A549 (cell line): Measurements from ENCODE around the gene COL26A1. TPM values are rescaled to one million over a fixed set of nuclear protein-coding genes. Genes with fewer than 3 reads are reported as not detected.

Experiments used
- ATAC-seq, 2 experiments: fragments of 200-7000 bp in 1 of 2; fragments of >200 bp in 1 of 2; cut with Nextera tagmentation in 1 of 2; cut with Tn5 transposase in 1 of 2; 3 replicates each; pipeline versions ENCODE4 v1.8.0 to v1.9.1; 2018 to 2020; ENCODE audit warnings: mild to moderate bottlenecking in 1 of 2, moderate library complexity in 1 of 2
- CTCF ChIA-PET: fragments of 300-600 bp; sonication (Branson Sonifier 250); formaldehyde crosslinking; extraction: SDS; loops from one replicate; lab custom pipeline; 2021; ENCODE audit warnings: antibody characterized with exemption, inconsistent platforms; lab: Yijun Ruan, JAX
- POLR2A ChIA-PET: fragments of 350-600 bp; formaldehyde crosslinking; extraction: SDS; loops from one replicate; lab custom pipeline; 2021; ENCODE audit warnings: antibody characterized with exemption, inconsistent platforms; lab: Yijun Ruan, JAX
- DNase-seq, 2 experiments: peaks; one replicate each; pipeline versions ENCODE4 v3.0.0 to v3.0.0-alpha.2; 2011 to 2016; ENCODE audit warnings: low read depth in 1 of 2, low spot score in 1 of 2
- FAIRE-seq: peaks from 2 replicates; lab custom pipeline; 2011; peaks lifted over from hg19 to GRCh38; lab: Jason Lieb, UNC
- H3K27ac ChIP-seq, 2 experiments: fragments of >200 bp; sonication (Bioruptor Twin); formaldehyde crosslinking; 3 replicates each; pipeline ENCODE4 v1.5.1; 2016 to 2017
- H3K4me1 ChIP-seq: fragments of >200 bp; sonication (Bioruptor Twin); formaldehyde crosslinking; 3 replicates; pipeline ENCODE4 v1.6.1; 2016
- H3K4me2 ChIP-seq: fragments of >200 bp; sonication (Bioruptor Twin); formaldehyde crosslinking; 3 replicates; pipeline ENCODE4 v1.6.1; 2016
- H3K4me3 ChIP-seq: fragments of >200 bp; sonication (Bioruptor Twin); formaldehyde crosslinking; 3 replicates; pipeline ENCODE4 v1.5.1; 2016
- H3K9me3 ChIP-seq: fragments of >200 bp; sonication (Bioruptor Twin); formaldehyde crosslinking; 3 replicates; pipeline ENCODE4 v1.6.1; 2016
- EHF ChIP-seq: fragments of 250-450 bp; sonication (Bioruptor Pico); IDR thresholded peaks from 2 replicates; pipeline ENCODE4 v1.5.0; 2020; ENCODE audit warnings: mild to moderate bottlenecking
- GATA3 ChIP-seq: IDR thresholded peaks from 2 replicates; pipeline ENCODE4 v1.6.1; 2012; ENCODE audit warnings: borderline replicate concordance
- HOXA7 ChIP-seq: fragments of 250-450 bp; sonication (Bioruptor Pico); IDR thresholded peaks from 2 replicates; pipeline ENCODE4 v1.5.0; 2020; ENCODE audit warnings: mild to moderate bottlenecking, moderate library complexity
- JUN ChIP-seq, 2 experiments: fragments of >200 bp; sonication (Bioruptor Twin); formaldehyde crosslinking; IDR thresholded peaks; 2 replicates in 1 of 2; 3 replicates in 1 of 2; pipeline ENCODE4 v1.6.1; 2016 to 2017
- KDM5A ChIP-seq: fragments of 200-600 bp; sonication (generic); IDR thresholded peaks from 2 replicates; pipeline ENCODE4 v1.6.1; 2016; ENCODE audit warnings: antibody characterized with exemption, mild to moderate bottlenecking
- MYC ChIP-seq: IDR thresholded peaks from 2 replicates; pipeline ENCODE4 v1.6.1; 2012; ENCODE audit warnings: mild to moderate bottlenecking, inconsistent platforms, low read length, improper control_type of control experiment, borderline replicate concordance
- PHF8 ChIP-seq: fragments of 200-600 bp; sonication (generic); IDR thresholded peaks from 2 replicates; pipeline ENCODE4 v1.6.1; 2016; ENCODE audit warnings: low read depth, mild to moderate bottlenecking, antibody characterized with exemption, moderate library complexity, borderline replicate concordance
- POLR2A ChIP-seq: IDR thresholded peaks from 2 replicates; pipeline ENCODE4 v1.6.1; 2012; ENCODE audit warnings: mild to moderate bottlenecking, low read length
- RAD21 ChIP-seq, 2 experiments: fragments of >200 bp in 1 of 2; sonication (Bioruptor Twin) in 1 of 2; formaldehyde crosslinking in 1 of 2; IDR thresholded peaks in 1 of 2; conservative IDR thresholded peaks in 1 of 2; 2 replicates in 1 of 2; 3 replicates in 1 of 2; pipeline ENCODE4 v1.6.1; 2012 to 2018; ENCODE audit warnings: inconsistent platforms in 1 of 2
- RARB ChIP-seq: fragments of 250-450 bp; sonication (Bioruptor Pico); IDR thresholded peaks from 2 replicates; pipeline ENCODE4 v1.8.0; 2021; ENCODE audit warnings: mild to moderate bottlenecking, moderate library complexity
- SMC3 ChIP-seq: fragments of >200 bp; sonication (Bioruptor Twin); formaldehyde crosslinking; IDR thresholded peaks from 3 replicates; pipeline ENCODE4 v1.6.1; 2018; ENCODE audit warnings: inconsistent platforms
- SREBF2 ChIP-seq: fragments of 450-650 bp; IDR thresholded peaks from 2 replicates; pipeline ENCODE4 v1.6.1; 2014; ENCODE audit warnings: mild to moderate bottlenecking, moderate library complexity
- TFCP2L1 ChIP-seq: fragments of 250-450 bp; sonication (Bioruptor Pico); IDR thresholded peaks from 2 replicates; pipeline ENCODE4 v1.5.0; 2021; ENCODE audit warnings: mild to moderate bottlenecking
- WGBS: methylation state at CpG from one replicate; pipeline ENCODE4 v1.1.6; 2017; ENCODE audit errors: missing lambda C conversion rate; 5-methylcytosine and 5-hydroxymethylcytosine counted together
- polyA plus RNA-seq, 4 experiments: library from polyadenylated mRNA; depleted of rRNA in 3 of 4; stranded (reverse); fragments of >200 nt; fragmentation: RNase III in 1 of 4; extraction: RNeasy Plus Mini Kit Qiagen cat#74134 plus additional on column Dnase treatment in 1 of 4; gene quantifications; 2 replicates in 3 of 4; 3 replicates in 1 of 4; pipeline ENCODE4 v1.2.3, GENCODE V29; 2011 to 2017
- TF ChIP-seq, protein P1 (sequence below): fragments of >200 bp; sonication (Bioruptor Twin); formaldehyde crosslinking; IDR thresholded peaks from 3 replicates; pipeline ENCODE4 v1.5.1; 2016
- TF ChIP-seq, protein P2 (sequence below): IDR thresholded peaks from 2 replicates; pipeline ENCODE4 v1.6.1; 2012
- TF ChIP-seq, protein P3 (sequence below): IDR thresholded peaks from 2 replicates; pipeline ENCODE4 v1.6.1; 2012; ENCODE audit warnings: low read depth, borderline replicate concordance
- TF ChIP-seq, protein P4 (sequence below): fragments of >200 bp; sonication (Bioruptor Twin); formaldehyde crosslinking; IDR thresholded peaks from 2 replicates; pipeline ENCODE4 v1.6.1; 2016
- TF ChIP-seq, protein P5 (sequence below): fragments of >200 bp; sonication (Bioruptor Twin); formaldehyde crosslinking; IDR thresholded peaks from 3 replicates; pipeline ENCODE4 v1.6.1; 2016
- TF ChIP-seq, protein P6 (sequence below): IDR thresholded peaks from 2 replicates; pipeline ENCODE4 v1.6.1; 2012

COL26A1 gene
- polyA plus RNA-seq, 2 of the 4 experiments (the other 2 are of a cell fraction): 0.52 to 1.4 TPM

DNA sequence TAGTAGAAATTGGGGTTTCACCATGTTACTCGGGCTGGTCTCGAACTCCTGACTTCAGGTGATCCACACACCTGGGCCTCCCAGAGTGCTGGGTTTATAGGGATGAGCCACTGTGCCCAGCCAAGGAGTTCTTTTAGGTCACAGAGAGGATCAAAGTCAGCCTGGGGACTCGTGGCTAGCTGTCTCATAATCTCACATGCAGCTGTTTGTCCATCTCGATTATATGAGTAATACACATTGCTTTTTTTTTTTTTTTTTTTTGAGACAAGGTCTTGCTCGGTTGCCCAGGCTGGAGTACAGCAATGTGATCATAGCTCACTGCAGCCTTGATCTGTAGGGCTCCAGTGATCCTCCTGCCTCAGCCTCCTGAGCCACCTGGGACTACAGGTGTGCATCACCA, 43.3 kb upstream of the COL26A1 start (continued):
- TF ChIP-seq, protein P1, sequence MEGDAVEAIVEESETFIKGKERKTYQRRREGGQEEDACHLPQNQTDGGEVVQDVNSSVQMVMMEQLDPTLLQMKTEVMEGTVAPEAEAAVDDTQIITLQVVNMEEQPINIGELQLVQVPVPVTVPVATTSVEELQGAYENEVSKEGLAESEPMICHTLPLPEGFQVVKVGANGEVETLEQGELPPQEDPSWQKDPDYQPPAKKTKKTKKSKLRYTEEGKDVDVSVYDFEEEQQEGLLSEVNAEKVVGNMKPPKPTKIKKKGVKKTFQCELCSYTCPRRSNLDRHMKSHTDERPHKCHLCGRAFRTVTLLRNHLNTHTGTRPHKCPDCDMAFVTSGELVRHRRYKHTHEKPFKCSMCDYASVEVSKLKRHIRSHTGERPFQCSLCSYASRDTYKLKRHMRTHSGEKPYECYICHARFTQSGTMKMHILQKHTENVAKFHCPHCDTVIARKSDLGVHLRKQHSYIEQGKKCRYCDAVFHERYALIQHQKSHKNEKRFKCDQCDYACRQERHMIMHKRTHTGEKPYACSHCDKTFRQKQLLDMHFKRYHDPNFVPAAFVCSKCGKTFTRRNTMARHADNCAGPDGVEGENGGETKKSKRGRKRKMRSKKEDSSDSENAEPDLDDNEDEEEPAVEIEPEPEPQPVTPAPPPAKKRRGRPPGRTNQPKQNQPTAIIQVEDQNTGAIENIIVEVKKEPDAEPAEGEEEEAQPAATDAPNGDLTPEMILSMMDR: no peak
- TF ChIP-seq, protein P2, sequence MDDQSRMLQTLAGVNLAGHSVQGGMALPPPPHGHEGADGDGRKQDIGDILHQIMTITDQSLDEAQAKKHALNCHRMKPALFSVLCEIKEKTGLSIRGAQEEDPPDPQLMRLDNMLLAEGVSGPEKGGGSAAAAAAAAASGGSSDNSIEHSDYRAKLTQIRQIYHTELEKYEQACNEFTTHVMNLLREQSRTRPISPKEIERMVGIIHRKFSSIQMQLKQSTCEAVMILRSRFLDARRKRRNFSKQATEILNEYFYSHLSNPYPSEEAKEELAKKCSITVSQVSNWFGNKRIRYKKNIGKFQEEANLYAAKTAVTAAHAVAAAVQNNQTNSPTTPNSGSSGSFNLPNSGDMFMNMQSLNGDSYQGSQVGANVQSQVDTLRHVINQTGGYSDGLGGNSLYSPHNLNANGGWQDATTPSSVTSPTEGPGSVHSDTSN: no peak
- TF ChIP-seq SREBF2: no peak

DNA sequence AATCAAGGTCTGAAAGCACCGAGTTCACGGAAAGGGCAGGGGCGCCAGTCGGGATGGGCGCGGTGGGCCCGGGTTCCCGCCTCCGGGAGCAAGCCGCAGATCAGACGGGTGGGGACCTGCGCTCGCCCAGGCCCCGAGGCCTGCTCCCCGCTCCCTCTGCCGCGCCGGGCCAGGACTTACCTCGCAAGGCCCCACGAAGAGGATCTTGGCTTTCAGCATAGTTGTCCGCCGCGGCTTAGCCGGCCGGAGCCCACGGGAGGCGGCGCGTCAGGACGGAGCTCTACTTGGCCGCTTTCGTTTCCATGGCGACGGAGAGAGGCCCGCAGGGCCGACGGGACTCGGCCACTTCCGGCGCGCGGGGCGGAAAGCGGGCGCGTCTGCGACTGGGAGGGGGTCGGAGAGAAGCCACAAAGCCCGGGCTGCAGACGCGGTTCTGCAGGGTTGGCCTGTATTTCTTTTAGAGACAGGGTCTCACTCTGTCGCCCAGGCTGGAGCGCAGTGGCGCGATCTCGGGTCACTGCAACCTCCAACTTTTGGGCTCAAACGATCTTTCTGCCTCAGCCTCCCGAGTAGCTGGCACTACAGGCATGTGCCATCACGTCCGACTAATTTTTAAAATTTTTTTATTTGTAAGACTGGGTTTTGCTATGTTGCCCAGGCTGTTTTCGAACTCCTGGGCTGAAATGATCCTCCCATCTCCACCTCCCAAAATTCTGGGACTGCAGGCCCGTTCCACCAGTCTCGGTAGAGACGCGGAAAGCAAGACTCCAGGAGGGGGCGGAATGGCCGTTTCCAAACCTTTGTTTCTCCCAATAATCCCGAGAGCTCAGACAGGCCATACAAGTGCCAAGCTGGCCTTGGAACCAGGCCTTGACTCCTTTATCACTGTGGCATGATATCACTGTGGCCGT, 40.9 kb upstream of the COL26A1 start, which contains the start of gene IFT22:
TSS of gene IFT22 (minus strand) at position 322 of the 911 bp plus-strand sequence. CDS start at position 219, 103 bp downstream.
- Histone ChIP-seq H3K9me3 (no peaks in the 10 kb centered on the region), H3K4me2 (peak within 1 kb of the TSS; percentile 85)
- POLR2A ChIA-PET: interaction anchor here (0.6 to 1.8 kb wide), 24 partner anchors 9 to 801 kb away, joined by 3 to 23 read pairs (median 4); partner anchors contain the start of gene COL26A1
- peak; percentile 98 to 99 for ATAC-seq
- peak; percentile 69 for TF ChIP-seq RAD21 (conservative IDR thresholded peaks at IDR 0.05 in 1 of 2, IDR thresholded peaks at IDR 0.05 in 1 of 2)
- TF ChIP-seq, protein P3, sequence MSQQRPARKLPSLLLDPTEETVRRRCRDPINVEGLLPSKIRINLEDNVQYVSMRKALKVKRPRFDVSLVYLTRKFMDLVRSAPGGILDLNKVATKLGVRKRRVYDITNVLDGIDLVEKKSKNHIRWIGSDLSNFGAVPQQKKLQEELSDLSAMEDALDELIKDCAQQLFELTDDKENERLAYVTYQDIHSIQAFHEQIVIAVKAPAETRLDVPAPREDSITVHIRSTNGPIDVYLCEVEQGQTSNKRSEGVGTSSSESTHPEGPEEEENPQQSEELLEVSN: peak; percentile 38; the same call in 1 of the 2 replicates
- no peak for TF ChIP-seq RARB (CRISPR knock-in tag)
- no peak for TF ChIP-seq HOXA7 (CRISPR knock-in tag)
- TF ChIP-seq TFCP2L1: no peak
- TF ChIP-seq, protein P4, sequence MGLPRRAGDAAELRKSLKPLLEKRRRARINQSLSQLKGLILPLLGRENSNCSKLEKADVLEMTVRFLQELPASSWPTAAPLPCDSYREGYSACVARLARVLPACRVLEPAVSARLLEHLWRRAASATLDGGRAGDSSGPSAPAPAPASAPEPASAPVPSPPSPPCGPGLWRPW: no peak
- peak; percentile 59 to 81; a peak in 3 of 5 replicates for TF ChIP-seq JUN (IDR thresholded peaks at IDR 0.05)
- TF ChIP-seq GATA3: no peak
- TF ChIP-seq, protein P1: peak; percentile 65
- TF ChIP-seq, protein P5, sequence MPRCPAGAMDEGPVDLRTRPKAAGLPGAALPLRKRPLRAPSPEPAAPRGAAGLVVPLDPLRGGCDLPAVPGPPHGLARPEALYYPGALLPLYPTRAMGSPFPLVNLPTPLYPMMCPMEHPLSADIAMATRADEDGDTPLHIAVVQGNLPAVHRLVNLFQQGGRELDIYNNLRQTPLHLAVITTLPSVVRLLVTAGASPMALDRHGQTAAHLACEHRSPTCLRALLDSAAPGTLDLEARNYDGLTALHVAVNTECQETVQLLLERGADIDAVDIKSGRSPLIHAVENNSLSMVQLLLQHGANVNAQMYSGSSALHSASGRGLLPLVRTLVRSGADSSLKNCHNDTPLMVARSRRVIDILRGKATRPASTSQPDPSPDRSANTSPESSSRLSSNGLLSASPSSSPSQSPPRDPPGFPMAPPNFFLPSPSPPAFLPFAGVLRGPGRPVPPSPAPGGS: peak; percentile 77; the same call in 1 of the 3 replicates
- 0 out of 2 replicates have a peak, but pooled peaks have one; percentile 36 for TF ChIP-seq KDM5A
- TF ChIP-seq POLR2A: peak; percentile 63
- TF ChIP-seq, protein P2: 0 out of 2 replicates have a peak, but pooled peaks have one; percentile 35
- TF ChIP-seq EHF: no peak
- peak; percentile 81 for TF ChIP-seq PHF8
- TF ChIP-seq MYC: no peak
- peak; percentile 55; the same call in 2 of the 3 replicates for TF ChIP-seq SMC3
- TF ChIP-seq, protein P6, sequence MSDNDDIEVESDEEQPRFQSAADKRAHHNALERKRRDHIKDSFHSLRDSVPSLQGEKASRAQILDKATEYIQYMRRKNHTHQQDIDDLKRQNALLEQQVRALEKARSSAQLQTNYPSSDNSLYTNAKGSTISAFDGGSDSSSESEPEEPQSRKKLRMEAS: peak; percentile 66; the same call in 1 of the 2 replicates
- TF ChIP-seq, all 56 proteins: peak for 11
- FAIRE-seq: no peak
- Histone ChIP-seq H3K4me3 (peak within 1 kb of the TSS; percentile 77), H3K4me1 (peaks cover 6% of the 10 kb centered on the region; the same call in 1 of the 3 replicates), H3K27ac (peak within 1 kb of the TSS; percentile 94 to 95)
- CTCF ChIA-PET: interaction anchor here (0.6 to 2.3 kb wide), 36 partner anchors 9 to 947 kb away, joined by 3 to 18 read pairs (median 5); partner anchors contain the start of gene COL26A1
- 2% methylated on average over 46 of the region's 69 CpGs for WGBS
- peak; percentile 86 to 88 for DNase-seq
